GM18868 (cell line): ENCODE data around the gene TXN2.

ENCODE experiments used
- ATAC-seq: cut with Tn5 transposase; IDR thresholded peaks from one replicate; pipeline ENCODE4 v1.9.1; 2021; ENCODE audit warnings: mild to moderate bottlenecking, moderate library complexity; ENCODE audit not compliant: unreplicated experiment

TXN2 gene

GRCh38 chr22:36486619-36487384, 5.4 kb upstream of the TXN2 start:
- no peak for ATAC-seq

DNA sequence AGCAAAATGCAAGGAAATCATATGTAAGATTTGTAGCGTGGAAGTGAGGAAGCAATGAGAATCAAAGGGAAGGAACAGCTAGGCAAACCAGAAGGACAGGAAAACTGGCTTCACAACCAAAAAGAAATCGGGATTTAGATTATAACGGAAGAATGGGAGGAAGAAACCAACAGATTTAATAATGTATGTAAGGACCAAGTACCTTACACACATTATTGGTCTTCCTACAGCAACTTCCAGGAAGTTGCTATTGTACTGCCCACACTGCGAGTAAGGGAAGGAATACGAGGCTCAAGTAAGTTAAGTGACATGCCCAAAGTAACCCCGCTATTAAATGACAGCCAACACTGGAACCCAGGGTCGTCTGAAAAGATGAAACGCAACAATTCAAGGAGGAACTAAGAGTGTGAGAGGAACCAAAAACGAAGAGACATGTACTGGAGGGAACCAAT, 473 bp downstream of the TXN2 start:
- ATAC-seq = no peak

- ATAC-seq = no peak
Observed at GRCh38 chr22:36478966-36479365, 2.5 kb downstream of the TXN2 start.

DNA sequence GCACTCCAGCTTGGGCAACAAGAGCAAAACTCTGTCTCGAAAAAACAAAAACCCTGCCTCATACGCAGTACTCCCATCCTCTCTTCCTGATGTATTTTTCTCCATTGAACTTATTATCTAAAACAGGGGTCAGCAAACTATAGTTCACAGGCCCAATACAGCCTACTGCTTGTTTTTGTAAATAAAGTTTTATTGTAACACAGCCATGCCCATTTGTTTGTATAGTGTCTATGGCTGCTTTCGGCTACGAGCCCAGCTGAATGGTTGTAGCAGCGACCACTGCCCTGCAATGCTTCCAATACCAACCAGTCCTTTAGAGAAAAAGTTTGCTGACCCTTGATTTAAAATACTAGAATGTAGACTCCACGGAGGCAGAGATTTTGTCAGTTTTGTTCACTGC, 6.1 kb downstream of the TXN2 start:
- ATAC-seq = no peak

DNA sequence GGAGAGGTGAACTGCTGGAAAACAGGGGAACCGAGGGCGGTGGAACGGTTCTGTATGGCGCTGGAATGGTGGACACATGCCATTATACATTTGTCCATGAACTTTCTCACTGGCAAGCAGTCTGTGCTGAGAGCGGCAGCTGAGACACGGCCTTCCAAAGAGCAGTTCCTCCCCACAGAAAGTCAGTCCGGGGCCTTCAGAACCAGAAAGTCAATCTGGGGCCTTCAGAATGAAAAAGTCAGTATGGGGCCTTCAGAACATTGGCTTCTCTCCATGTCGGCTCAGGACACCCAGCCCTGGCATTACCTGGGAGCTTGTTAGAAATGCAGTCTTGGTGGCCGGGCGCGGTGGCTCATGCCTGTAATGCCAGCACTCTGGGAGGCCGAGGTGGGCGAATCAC, 8.8 kb downstream of the TXN2 start:
- ATAC-seq = no peak

DNA sequence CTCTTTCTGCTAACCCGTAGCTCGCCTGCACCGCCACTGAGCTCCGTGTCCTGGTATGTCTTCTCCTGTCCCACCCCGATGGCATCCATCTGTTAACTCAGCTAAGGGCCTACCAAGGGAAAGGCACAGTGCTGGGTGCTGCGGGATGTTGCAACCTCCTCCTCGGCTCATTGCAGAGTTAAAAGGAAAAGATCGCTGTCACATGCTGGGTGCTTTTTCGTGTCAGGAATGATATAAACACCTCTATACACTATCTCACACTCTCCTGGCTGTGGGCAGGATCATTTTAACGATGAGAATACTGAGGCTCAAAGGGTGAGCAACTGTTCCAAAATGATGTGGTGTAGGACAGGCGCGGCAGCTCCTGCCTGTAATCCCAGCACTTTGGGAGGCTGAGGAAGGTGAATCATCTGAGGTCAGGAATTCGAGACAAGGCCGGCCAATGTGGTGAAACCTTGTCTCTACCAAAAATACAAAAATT, 10.1 kb downstream of the TXN2 start:
- no peak for ATAC-seq

DNA sequence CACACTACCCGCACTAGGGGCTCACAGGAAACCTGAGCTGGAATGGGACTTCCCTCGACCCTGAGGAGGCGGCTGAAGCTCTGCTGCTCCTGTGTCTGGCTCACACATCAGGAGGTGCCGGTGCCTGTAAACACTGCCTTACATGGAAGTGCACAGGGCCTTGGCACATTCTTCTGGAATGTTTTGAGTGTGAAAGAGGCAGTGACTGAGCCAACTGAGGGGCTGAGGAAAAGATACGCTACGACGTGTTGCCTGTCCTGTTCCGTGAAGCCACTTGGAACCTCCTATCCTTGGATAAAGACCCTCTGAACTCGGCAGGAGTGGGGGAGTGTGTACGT, 10.5 kb downstream of the TXN2 start:
- no peak for ATAC-seq

DNA sequence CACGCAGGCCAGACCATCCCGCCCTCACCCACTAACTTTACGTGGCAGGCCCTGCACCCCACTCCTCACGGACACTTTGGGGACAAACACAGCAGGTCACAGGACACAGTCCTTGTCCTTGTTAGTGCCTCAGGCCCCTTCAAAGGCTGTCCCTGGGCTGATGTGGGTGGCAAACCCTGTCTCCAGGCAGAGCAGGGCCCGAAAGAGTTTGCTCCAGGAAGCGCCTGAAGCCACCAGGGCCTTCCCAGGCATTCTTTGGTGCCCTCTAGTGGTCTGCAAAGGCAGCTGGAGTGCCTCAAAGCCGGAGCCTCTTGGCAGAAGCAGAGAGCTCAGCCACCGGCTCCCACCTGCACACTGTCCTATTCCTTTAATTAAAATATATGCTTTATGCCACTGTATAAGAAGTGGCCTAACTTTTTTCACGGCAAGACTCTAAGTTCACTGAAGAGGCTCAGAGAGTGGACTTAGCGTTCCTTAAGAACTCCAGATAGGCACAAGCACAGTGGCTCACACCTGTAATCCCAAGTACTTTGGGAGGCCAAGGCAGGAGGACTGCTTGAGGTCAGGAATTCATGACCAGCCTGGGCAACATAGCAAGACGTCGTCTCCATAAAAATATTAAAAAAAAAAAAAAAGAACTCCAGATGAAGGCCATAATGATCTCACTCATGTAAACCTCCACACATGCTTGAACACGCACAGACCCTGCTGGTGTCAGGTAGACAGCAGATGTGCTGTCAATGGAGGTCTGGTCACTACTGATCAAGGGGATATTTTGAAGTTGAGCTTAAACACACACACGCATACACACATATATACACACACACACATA, 11.1 kb downstream of the TXN2 start:
- ATAC-seq = no peak

DNA sequence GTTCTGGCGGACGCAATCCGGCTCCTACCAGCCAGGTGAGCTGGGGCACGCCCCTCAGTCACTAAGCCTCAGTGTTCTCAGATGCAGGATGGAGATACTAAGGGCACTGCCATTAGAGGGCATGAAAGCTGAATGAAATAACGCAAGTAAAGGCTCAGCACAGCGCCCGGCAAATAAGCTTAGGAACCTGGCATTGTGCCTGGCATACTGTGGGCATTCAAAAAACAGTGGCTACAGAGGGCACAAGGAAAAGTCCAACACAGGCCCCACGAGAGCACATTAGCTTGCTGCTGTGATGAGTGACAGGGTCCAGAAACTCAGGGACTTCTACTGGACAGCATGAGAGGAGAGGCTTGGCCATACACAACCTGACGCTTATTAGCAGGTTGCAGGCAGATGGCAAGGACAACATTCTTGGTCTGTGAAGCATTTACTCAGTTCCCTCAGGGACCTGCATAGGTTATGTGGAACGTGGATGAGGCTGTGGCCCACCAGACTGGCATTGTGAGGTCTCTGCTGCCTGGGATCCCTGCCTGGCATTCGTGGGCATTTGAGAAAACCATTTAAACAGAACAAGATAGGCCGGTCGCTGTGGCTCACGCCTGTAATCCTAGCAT, 12.2 kb downstream of the TXN2 start:
- ATAC-seq = no peak

- ATAC-seq = no peak
Observed at GRCh38 chr22:36467946-36468345, 13.5 kb downstream of the TXN2 start.

GRCh38 chr22:36467042-36467810, 14.2 kb downstream of the TXN2 start:
- ATAC-seq = no peak

GRCh38 chr22:36466258-36466657, 15.2 kb downstream of the TXN2 start:
- ATAC-seq = no peak

- no peak for ATAC-seq
Observed at GRCh38 chr22:36465232-36466021, 16.0 kb downstream of the TXN2 start.

- no peak for ATAC-seq
Observed at GRCh38 chr22:36464715-36465231, 16.7 kb downstream of the TXN2 start.

DNA sequence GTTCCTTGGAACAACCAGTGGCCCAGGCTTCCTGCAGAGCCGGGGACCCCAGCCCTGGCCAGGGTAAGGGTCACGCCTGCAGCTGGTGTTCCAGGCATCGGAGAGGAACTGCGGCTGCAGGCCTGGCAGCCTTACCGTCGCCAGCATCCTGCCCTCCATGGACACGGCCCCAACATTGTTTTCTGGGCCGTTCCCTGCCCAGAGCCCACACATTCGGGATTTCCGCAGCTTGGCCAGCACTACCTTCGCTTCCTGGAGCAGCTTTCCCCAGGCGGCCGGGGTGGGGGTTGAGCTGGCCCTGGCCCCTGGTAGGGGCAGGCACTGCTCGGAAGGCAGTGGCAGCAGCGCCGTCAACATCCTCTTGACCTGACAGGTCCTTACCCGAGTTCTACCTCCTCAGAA, 17.7 kb downstream of the TXN2 start:
- ATAC-seq = no peak

DNA sequence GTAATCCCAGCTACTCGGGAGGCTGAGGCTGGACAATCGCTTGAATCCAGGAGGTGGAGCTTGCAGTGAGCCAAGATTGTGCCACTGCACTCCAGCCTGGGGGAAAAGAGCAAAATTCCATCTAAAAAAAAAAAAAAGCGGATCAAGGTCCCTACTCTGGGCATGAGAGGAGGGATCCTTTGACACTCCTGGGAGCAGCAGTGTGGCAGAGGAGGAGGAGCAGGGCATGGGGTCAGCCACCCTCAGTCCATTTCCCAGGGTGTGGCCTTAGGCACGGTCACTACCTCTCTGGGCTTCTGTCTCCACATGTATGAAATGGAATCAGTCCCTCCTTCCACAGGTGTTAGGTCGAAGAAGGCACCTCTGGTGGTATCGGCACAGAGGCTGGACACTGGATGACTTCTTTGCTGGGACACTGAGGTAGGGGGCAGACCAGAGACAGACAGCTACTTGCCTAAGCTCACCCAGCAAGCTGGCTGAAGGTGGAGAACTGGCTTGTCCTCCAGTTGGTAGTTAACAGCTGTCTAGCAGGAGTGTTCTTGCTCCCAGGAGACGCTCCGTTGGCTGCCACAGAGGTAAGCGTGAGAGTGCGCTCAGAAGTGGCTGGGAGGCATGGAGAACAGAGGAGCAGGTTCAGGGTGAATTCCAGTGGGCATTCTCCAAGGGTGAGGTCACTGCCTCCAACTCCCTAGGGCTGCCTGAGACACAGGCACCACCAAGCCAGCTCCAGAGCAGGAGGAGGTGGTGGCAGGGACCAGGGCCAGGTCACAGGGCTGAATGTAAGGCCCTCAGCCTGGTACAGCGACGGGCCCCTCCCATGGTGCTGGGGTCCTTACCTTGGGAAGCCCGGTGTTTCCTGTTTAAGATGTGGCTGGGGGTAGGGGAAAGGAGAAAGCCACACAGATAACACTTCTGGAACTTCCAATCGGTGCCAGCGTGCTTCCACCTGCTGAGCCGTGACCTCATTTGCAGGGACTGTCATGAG, 19.5 kb downstream of the TXN2 start:
- ATAC-seq = no peak

- ATAC-seq = no peak
Observed at GRCh38 chr22:36460202-36460601, 21.2 kb downstream of the TXN2 start.

GRCh38 chr22:36457688-36458450, 23.6 kb downstream of the TXN2 start:
- ATAC-seq = no peak
